ENCODE results near the gene NR2C2. TPM values are rescaled to one million over a fixed set of nuclear protein-coding genes. Genes with fewer than 3 reads are reported as not detected.

The NR2C2 gene
- total RNA-seq, 2 donors from 2014 or later = 22.3 to 29.2 TPM

DNA sequence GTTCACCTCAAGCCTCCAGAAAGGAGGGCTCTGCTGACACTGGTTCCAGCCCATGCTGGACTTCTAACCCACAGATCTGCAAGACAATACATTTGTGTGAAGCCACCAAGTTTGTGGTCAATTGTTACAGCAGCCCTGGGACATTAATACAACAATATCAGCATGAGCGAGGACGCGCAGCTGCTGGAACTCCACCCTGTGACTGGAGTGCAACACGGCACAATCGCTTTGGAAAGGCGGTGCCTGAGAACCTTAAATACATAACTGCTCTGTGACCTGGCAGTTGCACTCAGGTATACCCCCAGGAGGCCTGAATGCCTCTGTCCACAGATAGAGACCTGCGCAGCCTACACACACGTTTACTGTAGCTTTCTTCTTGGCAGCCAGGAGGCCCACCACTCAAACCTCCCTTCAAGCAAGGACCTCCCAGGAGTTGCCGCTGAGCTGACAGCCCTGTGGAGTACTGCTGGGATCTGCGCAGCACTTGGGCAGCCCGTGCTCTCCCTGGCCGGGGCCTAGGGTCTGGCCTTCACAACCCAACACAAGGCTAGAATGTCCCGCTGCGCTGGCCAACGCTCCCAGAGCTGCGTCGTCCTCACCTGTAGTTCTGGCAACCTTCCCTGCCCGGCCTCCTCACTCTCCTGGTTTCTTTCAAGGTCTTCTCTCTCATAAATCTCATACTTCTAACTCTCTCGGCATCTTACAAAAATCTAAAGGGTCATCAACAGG is 109.5 kb downstream of the NR2C2 start:
- Histone ChIP-seq H3K36me3 (peaks cover 45% of the 10 kb centered on the region), H3K4me3 (no peak overlapping the region)
- TF ChIP-seq, protein P1, sequence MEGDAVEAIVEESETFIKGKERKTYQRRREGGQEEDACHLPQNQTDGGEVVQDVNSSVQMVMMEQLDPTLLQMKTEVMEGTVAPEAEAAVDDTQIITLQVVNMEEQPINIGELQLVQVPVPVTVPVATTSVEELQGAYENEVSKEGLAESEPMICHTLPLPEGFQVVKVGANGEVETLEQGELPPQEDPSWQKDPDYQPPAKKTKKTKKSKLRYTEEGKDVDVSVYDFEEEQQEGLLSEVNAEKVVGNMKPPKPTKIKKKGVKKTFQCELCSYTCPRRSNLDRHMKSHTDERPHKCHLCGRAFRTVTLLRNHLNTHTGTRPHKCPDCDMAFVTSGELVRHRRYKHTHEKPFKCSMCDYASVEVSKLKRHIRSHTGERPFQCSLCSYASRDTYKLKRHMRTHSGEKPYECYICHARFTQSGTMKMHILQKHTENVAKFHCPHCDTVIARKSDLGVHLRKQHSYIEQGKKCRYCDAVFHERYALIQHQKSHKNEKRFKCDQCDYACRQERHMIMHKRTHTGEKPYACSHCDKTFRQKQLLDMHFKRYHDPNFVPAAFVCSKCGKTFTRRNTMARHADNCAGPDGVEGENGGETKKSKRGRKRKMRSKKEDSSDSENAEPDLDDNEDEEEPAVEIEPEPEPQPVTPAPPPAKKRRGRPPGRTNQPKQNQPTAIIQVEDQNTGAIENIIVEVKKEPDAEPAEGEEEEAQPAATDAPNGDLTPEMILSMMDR (IDR thresholded peaks at IDR 0.05) = no peak

DNA sequence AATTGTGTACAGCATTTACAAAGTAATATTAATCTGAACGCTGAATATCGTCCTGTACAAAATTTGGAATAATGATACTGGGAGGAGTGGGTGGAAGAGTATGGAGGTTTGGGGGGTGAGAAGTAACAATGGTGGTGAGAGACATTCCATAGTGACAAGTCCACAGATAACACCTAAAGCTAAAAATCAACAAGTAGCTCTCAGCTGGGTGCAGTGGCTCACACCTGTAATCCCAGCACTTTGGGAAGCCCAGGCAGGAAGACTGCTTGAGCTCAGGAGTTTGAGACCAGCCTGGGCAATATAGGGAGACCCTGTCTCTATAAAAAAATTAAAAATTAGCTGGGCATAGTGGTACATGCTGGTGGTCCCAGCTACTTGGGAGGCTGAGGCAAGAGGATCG is 112.6 kb downstream of the NR2C2 start:
- Histone ChIP-seq H3K9me3 (no peaks in the 10 kb centered on the region), H3K4me1 (peaks cover 0 to 15% of the 10 kb centered on the region in 2 donors), H3K4me3 (no peak overlapping the region), H3K36me3 (peaks cover 29% of the 10 kb centered on the region), H3K27me3 (no peaks in the 10 kb centered on the region), H3K27ac (no peak overlapping the region)
- TF ChIP-seq, protein P1 (IDR thresholded peaks at IDR 0.05) = no peak
- no peak for DNase-seq (ENCODE audit: low spot score)

More for the DNA sequence above, 109.5 kb downstream of the NR2C2 start:
- no peaks in the 10 kb centered on the region for H3K4me1 ChIP-seq
- H3K27me3 ChIP-seq = no peaks in the 10 kb centered on the region
- no peaks in the 10 kb centered on the region for H3K9me3 ChIP-seq
- no peak for DNase-seq (ENCODE audit: low spot score)
- H3K27ac ChIP-seq = no peak overlapping the region

DNA sequence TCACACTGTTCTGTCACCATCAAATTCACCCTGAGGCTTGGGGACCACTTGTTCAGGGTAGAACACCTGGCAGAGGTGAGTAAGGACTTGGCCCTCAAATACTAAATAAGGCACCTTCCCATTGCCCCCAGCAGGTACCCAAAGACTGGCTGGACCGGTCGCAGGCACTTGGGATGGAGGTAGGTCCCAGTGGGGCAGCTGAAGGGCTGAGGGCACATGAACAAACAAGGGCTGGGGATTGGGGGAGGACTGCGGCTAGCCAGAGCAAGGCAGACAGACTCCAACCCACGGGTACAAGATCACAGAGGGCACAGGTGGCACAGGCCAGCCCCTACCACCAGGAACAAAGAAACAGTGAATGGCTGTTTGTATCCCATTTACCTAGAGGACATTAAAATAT is 115.9 kb downstream of the NR2C2 start:
- Histone ChIP-seq H3K4me1 (peaks cover 0 to 19% of the 10 kb centered on the region in 2 donors), H3K27me3 (no peaks in the 10 kb centered on the region), H3K9me3 (no peaks in the 10 kb centered on the region), H3K27ac (peak overlapping the region; percentile 85 to 86), H3K36me3 (peaks cover 11% of the 10 kb centered on the region), H3K4me3 (peak overlapping the region; percentile 82)
- TF ChIP-seq, protein P1 (IDR thresholded peaks at IDR 0.05) = no peak
- DNase-seq (ENCODE audit: low spot score) = no peak

DNA sequence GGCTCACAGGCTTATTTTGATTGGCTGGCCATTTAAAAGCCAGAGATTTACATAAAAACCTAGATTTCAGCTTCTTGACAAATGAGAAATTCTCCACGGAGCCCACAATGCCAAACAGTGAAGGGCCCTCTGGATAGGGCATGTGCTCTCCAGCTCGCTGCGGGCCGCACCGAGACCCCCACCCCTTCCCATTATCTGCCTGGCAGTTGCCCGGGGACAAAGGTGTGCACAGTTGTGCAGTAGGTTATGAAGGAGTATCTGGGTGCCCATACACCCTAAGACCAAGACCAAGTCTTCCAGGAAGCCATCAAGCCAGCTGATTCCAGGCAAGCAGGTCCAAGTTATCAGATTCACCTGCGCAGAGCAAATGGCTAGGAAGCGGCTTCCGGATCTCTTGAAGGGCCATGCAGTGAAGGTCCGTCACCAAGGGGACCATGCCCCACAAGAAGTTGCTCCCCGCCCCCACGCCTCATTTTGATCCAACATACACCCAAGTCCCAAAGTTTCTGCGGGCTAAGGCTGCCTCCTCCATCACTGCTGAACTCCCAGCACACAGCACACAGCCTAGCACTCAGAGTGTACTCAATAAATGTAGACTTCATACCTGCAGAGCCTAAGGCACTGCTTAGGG is 116.4 kb downstream of the NR2C2 start:
- Histone ChIP-seq H3K36me3 (peaks cover 6% of the 10 kb centered on the region), H3K27ac (peak overlapping the region; percentile 85 to 86), H3K9me3 (no peaks in the 10 kb centered on the region), H3K27me3 (no peaks in the 10 kb centered on the region), H3K4me3 (peak overlapping the region; percentile 82), H3K4me1 (peaks cover 0 to 19% of the 10 kb centered on the region in 2 donors)
- no peak for DNase-seq (ENCODE audit: low spot score)
- TF ChIP-seq, protein P1 (IDR thresholded peaks at IDR 0.05) = no peak

DNA sequence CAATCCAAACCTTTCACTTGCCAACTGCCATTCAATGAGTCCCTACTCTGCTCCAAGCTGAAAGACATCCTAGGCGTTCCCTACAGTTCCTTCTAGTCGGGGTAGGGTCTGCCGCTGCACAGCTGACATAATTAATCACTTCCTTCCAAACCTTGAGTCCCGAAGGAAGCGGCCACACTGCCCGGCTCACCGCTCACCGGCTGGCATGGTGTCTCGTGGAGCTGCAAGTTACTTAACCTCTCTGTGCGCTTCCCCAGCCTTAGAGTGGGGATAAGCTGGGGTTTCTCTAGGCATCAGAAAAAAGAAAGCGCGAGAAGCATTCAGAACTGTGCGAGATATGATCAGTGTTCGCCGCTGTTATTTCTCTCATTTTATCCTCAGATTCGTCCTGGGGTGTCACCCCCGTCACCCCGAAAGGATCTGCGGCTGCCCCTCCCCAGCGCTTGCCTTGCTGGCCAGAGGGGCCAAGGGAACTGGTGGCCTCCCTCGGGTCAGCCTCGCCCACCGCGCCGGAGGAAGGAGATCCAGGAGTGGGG is 117.0 kb downstream of the NR2C2 start:
- Histone ChIP-seq H3K4me1 (peaks cover 0 to 19% of the 10 kb centered on the region in 2 donors), H3K36me3 (no peaks in the 10 kb centered on the region), H3K27ac (peak overlapping the region; percentile 85 to 86), H3K9me3 (no peaks in the 10 kb centered on the region), H3K27me3 (no peaks in the 10 kb centered on the region), H3K4me3 (peak overlapping the region; percentile 82)
- TF ChIP-seq, protein P1 (IDR thresholded peaks at IDR 0.05) = no peak
- no peak for DNase-seq (ENCODE audit: low spot score)
